GM23338 (cell line): ENCODE data around the gene FAM228B. TPM values are rescaled to one million over a fixed set of nuclear protein-coding genes. Genes with fewer than 3 reads are reported as not detected.

ENCODE experiments used
- ATAC-seq: fragments of 200-7000 bp; cut with Tn5 transposase; 3 replicates; pipeline ENCODE4 v1.9.1; 2020
- DNase-seq: peaks from one replicate; pipeline ENCODE4 v3.0.0-alpha.2; 2015; ENCODE audit warnings: low spot score
- H2AFZ ChIP-seq: fragments of 200-600 bp; sonication (generic); 2 replicates; pipeline ENCODE4 v1.8.0; 2016; ENCODE audit warnings: antibody characterized with exemption, mild to moderate bottlenecking, moderate library complexity
- H3F3A ChIP-seq: fragments of 200-600 bp; sonication (generic); replicated peaks from 2 replicates; pipeline ENCODE4 v1.8.0; 2017; ENCODE audit warnings: antibody characterized with exemption, mixed run types, low read depth
- H3K27ac ChIP-seq: fragments of 200-600 bp; sonication (generic); 2 replicates; pipeline ENCODE4 v1.6.1; 2016; ENCODE audit warnings: low read depth
- H3K27me3 ChIP-seq: fragments of 200-600 bp; sonication (generic); 2 replicates; pipeline ENCODE4 v1.8.0; 2016; ENCODE audit warnings: mild to moderate bottlenecking, mixed run types, moderate library complexity; ENCODE audit not compliant: insufficient read depth
- H3K36me3 ChIP-seq: fragments of 200-600 bp; sonication (generic); 2 replicates; pipeline ENCODE4 v1.8.0; 2016; ENCODE audit warnings: mild to moderate bottlenecking; ENCODE audit not compliant: insufficient read depth
- H3K4me1 ChIP-seq: fragments of 200-600 bp; sonication (generic); 2 replicates; pipeline ENCODE4 v1.8.0; 2016; ENCODE audit warnings: mild to moderate bottlenecking, moderate library complexity; ENCODE audit not compliant: insufficient read depth
- H3K4me2 ChIP-seq: fragments of 200-600 bp; sonication (generic); 2 replicates; pipeline ENCODE4 v1.7.1; 2017; ENCODE audit warnings: mixed run types
- H3K4me3 ChIP-seq: fragments of 200-600 bp; sonication (generic); 2 replicates; pipeline ENCODE4 v1.6.1; 2016; ENCODE audit warnings: mixed run types
- H3K79me2 ChIP-seq: fragments of 200-600 bp; sonication (generic); replicated peaks from 2 replicates; pipeline ENCODE4 v1.8.0; 2017; ENCODE audit warnings: mild to moderate bottlenecking; ENCODE audit not compliant: insufficient read depth
- H3K9me2 ChIP-seq: fragments of 200-600 bp; sonication (generic); 2 replicates; pipeline ENCODE4 v1.8.0; 2017; ENCODE audit not compliant: insufficient read depth
- H4K20me1 ChIP-seq: fragments of 200-600 bp; sonication (generic); replicated peaks from 2 replicates; pipeline ENCODE4 v1.8.0; 2017; ENCODE audit warnings: mild to moderate bottlenecking; ENCODE audit not compliant: insufficient read depth
- H3K27ac Mint-ChIP-seq: 2 replicates; pipeline ENCODE4 v1.8.0; 2020; ENCODE audit warnings: inconsistent platforms, mild to moderate bottlenecking, moderate library complexity, mixed read lengths
- H3K27me3 Mint-ChIP-seq: 3 replicates; pipeline ENCODE4 v1.8.0; 2022; ENCODE audit warnings: low read depth, mild to moderate bottlenecking, moderate library complexity, mixed read lengths, inconsistent platforms; ENCODE audit not compliant: insufficient read depth, poor library complexity
- H3K36me3 Mint-ChIP-seq: 3 replicates; pipeline ENCODE4 v1.8.0; 2021; ENCODE audit warnings: low read depth, mild to moderate bottlenecking, inconsistent platforms, moderate library complexity, mixed read lengths
- H3K4me1 Mint-ChIP-seq: 3 replicates; pipeline ENCODE4 v1.8.0; 2020; ENCODE audit warnings: mild to moderate bottlenecking, inconsistent platforms, mixed read lengths
- H3K4me3 Mint-ChIP-seq: 3 replicates; pipeline ENCODE4 v1.8.0; 2021; ENCODE audit warnings: moderate library complexity, mild to moderate bottlenecking, inconsistent platforms, mixed read lengths
- H3K9me3 Mint-ChIP-seq: 3 replicates; pipeline ENCODE4 v1.8.0; 2020; ENCODE audit warnings: moderate library complexity, mild to moderate bottlenecking, inconsistent platforms, mixed read lengths
- CREB1 ChIP-seq: fragments of 250-450 bp; sonication (Bioruptor Pico); IDR thresholded peaks from 2 replicates; pipeline ENCODE4 v1.5.0; 2020; ENCODE audit warnings: low read depth, mild to moderate bottlenecking, moderate library complexity
- CTCF ChIP-seq, 2 experiments: fragments of 200-600 bp in 1 of 2; sonication (generic) in 1 of 2; conservative IDR thresholded peaks; 2 replicates each; pipeline versions ENCODE4 v1.5.1 to v1.6.1; 2016 to 2017; ENCODE audit warnings: antibody characterized with exemption in 2 of 2, low read depth in 2 of 2, mild to moderate bottlenecking in 2 of 2, moderate library complexity in 1 of 2
- ETS1 ChIP-seq: IDR thresholded peaks from 2 replicates; pipeline ENCODE4 v1.6.1; 2016; ENCODE audit warnings: antibody characterized with exemption
- EZH2 ChIP-seq: fragments of 200-600 bp; sonication (generic); IDR thresholded peaks from one replicate; pipeline ENCODE4 v1.8.0; 2017; ENCODE audit warnings: antibody characterized with exemption, mild to moderate bottlenecking, low read depth; ENCODE audit not compliant: unreplicated experiment
- EZH2phosphoT487 ChIP-seq: fragments of 200-600 bp; sonication (generic); IDR thresholded peaks from one replicate; pipeline ENCODE4 v1.8.1; 2018; ENCODE audit warnings: antibody characterized with exemption; ENCODE audit not compliant: unreplicated experiment
- JUNB ChIP-seq: IDR thresholded peaks from one replicate; pipeline ENCODE4 v1.6.1; 2016; ENCODE audit warnings: antibody characterized with exemption; ENCODE audit not compliant: unreplicated experiment
- NANOG ChIP-seq: IDR thresholded peaks from 2 replicates; pipeline ENCODE4 v1.6.1; 2016; ENCODE audit warnings: antibody characterized with exemption, borderline replicate concordance
- POLR2AphosphoS5 ChIP-seq: IDR thresholded peaks from 2 replicates; pipeline ENCODE4 v1.6.1; 2016; ENCODE audit warnings: antibody characterized with exemption, low read depth
- REST ChIP-seq: IDR thresholded peaks from one replicate; pipeline ENCODE4 v1.6.1; 2018; ENCODE audit warnings: antibody characterized with exemption; ENCODE audit not compliant: unreplicated experiment
- STAT1 ChIP-seq: IDR thresholded peaks from one replicate; pipeline ENCODE4 v1.6.1; 2016; ENCODE audit warnings: antibody characterized with exemption; ENCODE audit not compliant: unreplicated experiment
- ZNF114 ChIP-seq: fragments of 250-450 bp; sonication (Bioruptor Pico); IDR thresholded peaks from 2 replicates; pipeline ENCODE4 v1.5.0; 2020; ENCODE audit warnings: mild to moderate bottlenecking, moderate library complexity
- ZNF331 ChIP-seq: fragments of 250-450 bp; sonication (Bioruptor Pico); IDR thresholded peaks from 2 replicates; pipeline ENCODE4 v1.5.0; 2020; ENCODE audit warnings: low read depth, mild to moderate bottlenecking, moderate library complexity
- ZNF462 ChIP-seq: fragments of 250-450 bp; sonication (Bioruptor Pico); IDR thresholded peaks from 2 replicates; pipeline ENCODE4 v1.5.0; 2020; ENCODE audit warnings: mild to moderate bottlenecking, moderate library complexity
- polyA plus RNA-seq: library from polyadenylated mRNA; unstranded; fragments of >200 nt; fragmentation: Nextera tagmentation; extraction: Ambion mirVana; gene quantifications from 2 replicates; pipeline ENCODE4 v1.2.1, GENCODE V29; 2016
- total RNA-seq: library from RNA; depleted of rRNA; stranded (reverse); fragments of >200 nt; shearing (Covaris generic); gene quantifications from 2 replicates; pipeline ENCODE4 v1.2.3, GENCODE V29; 2014

Gene FAM228B
- total and polyA plus RNA-seq, 2 experiments from 2014 or later = 3.4 to 7.9 TPM

- DNase-seq (no peak), ATAC-seq (no peak)
- Histone ChIP-seq H3K27me3 (no peaks in the 10 kb centered on the region), H3K79me2 (no peaks in the 10 kb centered on the region), H3K36me3 (no peaks in the 10 kb centered on the region), H3K27ac (no peak overlapping the region), H3K4me1 (peaks cover 5% of the 10 kb centered on the region; the same call in 1 of the 2 replicates), H3F3A (0 out of 2 replicates have a peak, but pooled peaks cover 7% of the 10 kb centered on the region), H4K20me1 (no peaks in the 10 kb centered on the region), H2AFZ (no peak overlapping the region), H3K9me2 (no peaks in the 10 kb centered on the region), H3K4me2 (no peak overlapping the region), H3K4me3 (no peak overlapping the region)
- no peaks in the 10 kb centered on the region for H3K9me3 Mint-ChIP-seq
- no peaks in the 10 kb centered on the region for H3K36me3 Mint-ChIP-seq
- H3K27ac Mint-ChIP-seq = no peak overlapping the region
- peaks cover 5% of the 10 kb centered on the region for H3K4me1 Mint-ChIP-seq
- TF ChIP-seq ZNF462 (CRISPR knock-in tag) = no peak
- no peak for TF ChIP-seq ZNF331 (CRISPR knock-in tag)
- TF ChIP-seq JUNB = no peak
- TF ChIP-seq EZH2 = no peak
- TF ChIP-seq NANOG = no peak
- TF ChIP-seq ETS1 = no peak
- no peak for TF ChIP-seq REST
- no peak for TF ChIP-seq CREB1 (CRISPR knock-in tag)
- TF ChIP-seq CTCF (conservative IDR thresholded peaks at IDR 0.05; ENCODE audit: low read depth in 2 of 2) = no peak
- no peak for TF ChIP-seq EZH2phosphoT487
- TF ChIP-seq STAT1 = no peak
- TF ChIP-seq ZNF114 (CRISPR knock-in tag) = no peak
- TF ChIP-seq POLR2AphosphoS5 = no peak
- H3K4me3 Mint-ChIP-seq = no peak overlapping the region
- peaks cover 5% of the 10 kb centered on the region for H3K27me3 Mint-ChIP-seq
Measured at GRCh38 chr2:24088821-24089359, 34.4 kb upstream of the FAM228B start.
